Gastroesophageal sphincter (tissue), 2 donors: Measurements from ENCODE around the gene ARHGAP28.

ENCODE experiments used
- EP300 ChIP-seq: sonication (generic); formaldehyde crosslinking; IDR thresholded peaks from one replicate; pipeline ENCODE4 v1.6.1; 2017; ENCODE audit warnings: antibody characterized with exemption, mild to moderate bottlenecking
- POLR2A ChIP-seq, 2 donors: fragments of 450-650 bp; IDR thresholded peaks; one replicate each; pipeline ENCODE4 v1.6.1; 2017; ENCODE audit warnings: antibody characterized with exemption in 2 of 2, mild to moderate bottlenecking in 2 of 2, moderate library complexity in 1 of 2

- TF ChIP-seq EP300 = no peak
- TF ChIP-seq POLR2A (IDR thresholded peaks at IDR 0.05) = no peak
Measured at GRCh38 chr18:6921571-6921970, 192.1 kb downstream of the ARHGAP28 start.
